ENCODE data around the gene MAMDC4.

- no peak for TF ChIP-seq POLR2AphosphoS5 (IDR thresholded peaks at IDR 0.05)
- no peak for TF ChIP-seq POLR2A (IDR thresholded peaks at IDR 0.05)
Measured at GRCh38 chr9:136839229-136840139, 12.7 kb upstream of the MAMDC4 start.
